Calu3 (cell line): ENCODE results near the gene YIF1A. TPM values are rescaled to one million over a fixed set of nuclear protein-coding genes. Genes with fewer than 3 reads are reported as not detected.

Experiments
- BruUV-seq: library from RNA; stranded (reverse); fragments of 400-500 nt; replicated peaks from 2 replicates; lab custom pipeline; 2021; lab: Mats Ljungman, UMichigan
- CTCF ChIA-PET: fragments of 300-600 bp; sonication (Branson Sonifier 250); formaldehyde crosslinking; loops from one replicate; lab custom pipeline; 2022; ENCODE audit warnings: antibody characterized with exemption; lab: Charles Lee
- DNase-seq: peaks from one replicate; pipeline ENCODE4 v3.0.0; 2022
- H3K27ac Mint-ChIP-seq: one replicate; pipeline ENCODE4 v1.8.0; 2022; ENCODE audit warnings: mixed read lengths; ENCODE audit not compliant: unreplicated experiment
- H3K27me3 Mint-ChIP-seq: one replicate; pipeline ENCODE4 v1.8.0; 2022; ENCODE audit warnings: mixed read lengths; ENCODE audit not compliant: unreplicated experiment
- H3K36me3 Mint-ChIP-seq: one replicate; pipeline ENCODE4 v1.8.0; 2022; ENCODE audit warnings: mild to moderate bottlenecking, moderate library complexity, mixed read lengths; ENCODE audit not compliant: insufficient read depth, unreplicated experiment
- H3K4me1 Mint-ChIP-seq: one replicate; pipeline ENCODE4 v1.8.0; 2022; ENCODE audit warnings: mild to moderate bottlenecking, low read depth, mixed read lengths; ENCODE audit not compliant: unreplicated experiment
- H3K4me3 Mint-ChIP-seq: one replicate; pipeline ENCODE4 v1.8.0; 2022; ENCODE audit warnings: mild to moderate bottlenecking, low read depth, moderate library complexity, mixed read lengths; ENCODE audit not compliant: unreplicated experiment
- H3K9me3 Mint-ChIP-seq: one replicate; pipeline ENCODE4 v1.8.0; 2022; ENCODE audit warnings: low read depth, mixed read lengths; ENCODE audit not compliant: unreplicated experiment
- CTCF ChIP-seq: fragments of 200-600 bp; IDR thresholded peaks from one replicate; pipeline ENCODE4 v1.8.0; 2022; ENCODE audit warnings: antibody characterized with exemption; ENCODE audit not compliant: unreplicated experiment
- intact Hi-C: fragments of 100-400 bp; cut with micrococcal nuclease; formaldehyde crosslinking; loops from one replicate; pipeline ENCODE4 v1.10.0; 2022; ENCODE audit not compliant: unreplicated experiment
- total RNA-seq: library from RNA; stranded (reverse); gene quantifications from 2 replicates; pipeline ENCODE4 v1.2.3, GENCODE V29; 2022

Gene YIF1A
- total RNA-seq, 1 experiment from 2014 or later, result 98.8 TPM

- CTCF ChIA-PET, result no interaction called here
- no peaks in the 10 kb centered on the region for H3K9me3 Mint-ChIP-seq
- H3K4me3 Mint-ChIP-seq, result no peak overlapping the region
- peaks cover 76% of the 10 kb centered on the region for H3K36me3 Mint-ChIP-seq
- BruUV-seq, result no TSS peak
- no peak for DNase-seq
- intact Hi-C loops, result no loop called here
- no peak for TF ChIP-seq CTCF
- H3K27me3 Mint-ChIP-seq, result no peaks in the 10 kb centered on the region
- H3K27ac Mint-ChIP-seq, result no peak overlapping the region
- H3K4me1 Mint-ChIP-seq, result peaks cover 16% of the 10 kb centered on the region
These were observed 21.9 kb downstream of the YIF1A start for GRCh38 chr11:66267039-66267378.

- BruUV-seq, result no TSS peak
- Mint-ChIP-seq H3K27ac (no peak overlapping the region), H3K27me3 (no peaks in the 10 kb centered on the region), H3K4me1 (peaks cover 16% of the 10 kb centered on the region), H3K9me3 (no peaks in the 10 kb centered on the region), H3K4me3 (no peak overlapping the region), H3K36me3 (peaks cover 77% of the 10 kb centered on the region)
- no peak for DNase-seq
- TF ChIP-seq CTCF, result no peak
- CTCF ChIA-PET, result no interaction called here
- intact Hi-C loops, result no loop called here
These were observed 22.4 kb downstream of the YIF1A start for GRCh38 chr11:66266378-66267038.

GRCh38 chr11:66265531-66266377 lies 23.2 kb downstream of the YIF1A start:
- BruUV-seq, result no TSS peak
- intact Hi-C loops, result no loop called here
- no peak for TF ChIP-seq CTCF

GRCh38 chr11:66264914-66265313 lies 24.0 kb downstream of the YIF1A start:
- TF ChIP-seq CTCF, result peak; percentile 14
- intact Hi-C loops, result no loop called here
- peaks cover 16% of the 10 kb centered on the region for H3K4me1 Mint-ChIP-seq
- no peaks in the 10 kb centered on the region for H3K9me3 Mint-ChIP-seq
- CTCF ChIA-PET, result interaction anchor here (0.7 kb wide), 1 partner anchor 43 kb away, joined by 3 read pairs; no protein-coding TSS in a partner anchor
- DNase-seq, result peak; percentile 40
- no peak overlapping the region for H3K27ac Mint-ChIP-seq
- H3K36me3 Mint-ChIP-seq, result peaks cover 72% of the 10 kb centered on the region
- H3K27me3 Mint-ChIP-seq, result no peaks in the 10 kb centered on the region
- H3K4me3 Mint-ChIP-seq, result no peak overlapping the region
- BruUV-seq, result no TSS peak

More at GRCh38 chr11:66265531-66266377, 23.2 kb downstream of the YIF1A start:
- Mint-ChIP-seq H3K4me3 (no peak overlapping the region), H3K27ac (no peak overlapping the region), H3K36me3 (peaks cover 78% of the 10 kb centered on the region), H3K4me1 (peaks cover 16% of the 10 kb centered on the region), H3K9me3 (no peaks in the 10 kb centered on the region), H3K27me3 (no peaks in the 10 kb centered on the region)
- CTCF ChIA-PET, result interaction anchor here (0.7 kb wide), 1 partner anchor 43 kb away, joined by 3 read pairs; no protein-coding TSS in a partner anchor
- DNase-seq, result no peak
